Stomach (tissue), 9 donors: ENCODE data around the gene ERC1. TPM values are rescaled to one million over a fixed set of nuclear protein-coding genes. Genes with fewer than 3 reads are reported as not detected.
"Not testable (repeated sequence)": the region's sequence is repeated elsewhere in the genome, so short reads cannot be mapped to it uniquely, and the experiment has no call there.

ENCODE experiments used
- DNase-seq, 2 donors: peaks; one replicate each; pipeline versions ENCODE4 v3.0.0 to v3.0.0-alpha.2; 2013 to 2019
- H3K27ac ChIP-seq, 5 donors: fragments of 200-600 bp in 4 of 5; sonication (generic) in 4 of 5; one replicate each; pipeline ENCODE4 v1.5.1; 2013 to 2019; ENCODE audit warnings: mild to moderate bottlenecking in 1 of 5, moderate library complexity in 1 of 5
- H3K27me3 ChIP-seq, 3 donors: fragments of 200-600 bp; sonication (generic); one replicate each; pipeline ENCODE4 v1.5.1; 2017 to 2019; ENCODE audit warnings: mixed run types in 1 of 3
- H3K36me3 ChIP-seq, 4 donors: fragments of 200-600 bp; sonication (generic); 1 replicate in 3 of 4; 2 replicates in 1 of 4; pipeline ENCODE4 v1.5.1; 2016 to 2019
- H3K4me1 ChIP-seq, 4 donors: fragments of 200-600 bp; sonication (generic); one replicate each; pipeline ENCODE4 v1.5.1; 2016 to 2019
- H3K4me3 ChIP-seq, 4 donors: fragments of 200-600 bp; sonication (generic) in 3 of 4; one replicate each; pipeline ENCODE4 v1.5.1; 2016 to 2019; ENCODE audit warnings: mild to moderate bottlenecking in 1 of 4
- H3K9me3 ChIP-seq, 4 donors: fragments of 200-600 bp; sonication (generic); one replicate each; pipeline ENCODE4 v1.5.1; 2016 to 2019
- CTCF ChIP-seq, 7 experiments: fragments of 450-650 bp in 4 of 7; fragments of 200-600 bp in 3 of 7; sonication (generic) in 3 of 7; IDR thresholded peaks; one replicate each; pipeline ENCODE4 v1.5.1; 2016 to 2019; ENCODE audit warnings: antibody characterized with exemption in 7 of 7, control low read depth in 2 of 7, mild to moderate bottlenecking in 1 of 7
- EP300 ChIP-seq: sonication (generic); formaldehyde crosslinking; IDR thresholded peaks from one replicate; pipeline ENCODE4 v1.6.1; 2017; ENCODE audit warnings: antibody characterized with exemption
- POLR2A ChIP-seq, 4 donors: fragments of 450-650 bp; IDR thresholded peaks; one replicate each; pipeline ENCODE4 v1.6.1; 2016; ENCODE audit warnings: antibody characterized with exemption in 4 of 4, control low read depth in 2 of 4, mild to moderate bottlenecking in 1 of 4, moderate library complexity in 1 of 4
- POLR2AphosphoS5 ChIP-seq, 3 donors: sonication (generic); formaldehyde crosslinking; IDR thresholded peaks; one replicate each; pipeline ENCODE4 v1.6.1; 2016; ENCODE audit warnings: antibody characterized with exemption in 3 of 3
- WGBS, 5 donors: extraction: QIAGEN DNeasy Blood & Tissue Kit in 3 of 5; methylation state at CpG; one replicate each; pipeline versions ENCODE4 v1.1.5 to v1.1.7; 2013 to 2018; 5-methylcytosine and 5-hydroxymethylcytosine counted together
- intact Hi-C: fragments of 100-400 bp; cut with DNase I; formaldehyde crosslinking; loops from one replicate; pipeline ENCODE4 v1.15.1; 2023; ENCODE audit warnings: low total_unique reads
- polyA plus RNA-seq, 3 donors: library from polyadenylated mRNA; stranded (reverse); fragments of 200-250 nt; gene quantifications; one replicate each; pipeline ENCODE4 v1.2.3, GENCODE V29; 2013
- total RNA-seq, 5 donors: library from RNA; depleted of rRNA; stranded (reverse); fragments of >200 nt; gene quantifications; one replicate each; pipeline versions ENCODE4 v1.1.0 to v1.2.3, GENCODE V29; 2014 to 2016
- donor health status: healthy with polysubstance abuse.
- donor health status: Bipolar disorder and iron deficiency.
- donor health status: healthy.

The ERC1 gene
- total and polyA plus RNA-seq, 8 donors, result 3.8 to 69.4 (median 51.6) TPM

GRCh38 chr12:1338483-1339177 lies 347.6 kb downstream of the ERC1 start:
- no peaks in the 10 kb centered on the region for H3K9me3 ChIP-seq
- DNase-seq, result no peak
- no peak overlapping the region for H3K4me3 ChIP-seq
- H3K4me1 ChIP-seq, result peaks cover 0 to 6% (median 0%) of the 10 kb centered on the region in 4 donors
- TF ChIP-seq EP300 (no peak), POLR2A (IDR thresholded peaks at IDR 0.05) (no peak), CTCF (IDR thresholded peaks at IDR 0.05) (no peak), POLR2AphosphoS5 (IDR thresholded peaks at IDR 0.05) (no peak)
- no peak overlapping the region for H3K27ac ChIP-seq
- no peaks in the 10 kb centered on the region for H3K36me3 ChIP-seq
- H3K27me3 ChIP-seq, result no peaks in the 10 kb centered on the region
- WGBS, 5 donors, result 75 to 89% (median 79%) methylated on average over 9 to 10 of the region's 10 CpGs
- intact Hi-C loops, result no loop called here

GRCh38 chr12:1339178-1339541 lies 348.1 kb downstream of the ERC1 start:
- H3K27ac ChIP-seq, H3K4me3 ChIP-seq, H3K36me3 ChIP-seq, intact Hi-C loops, H3K9me3 ChIP-seq, H3K27me3 ChIP-seq, H3K4me1 ChIP-seq, DNase-seq: not testable (repeated sequence)
- 53 to 78% (median 69%) methylated on average over 3 to 8 of the region's 8 CpGs for WGBS, 5 donors

GRCh38 chr12:1339618-1340319 lies 348.7 kb downstream of the ERC1 start:
- DNase-seq, result no peak
- intact Hi-C loops, result no loop called here
- TF ChIP-seq CTCF (IDR thresholded peaks at IDR 0.05), result no peak
- no peak for TF ChIP-seq EP300
- TF ChIP-seq POLR2A (IDR thresholded peaks at IDR 0.05), result no peak
- no peak for TF ChIP-seq POLR2AphosphoS5 (IDR thresholded peaks at IDR 0.05)
- Histone ChIP-seq H3K27ac (no peak overlapping the region), H3K9me3 (no peaks in the 10 kb centered on the region), H3K4me3 (no peak overlapping the region), H3K36me3 (no peaks in the 10 kb centered on the region), H3K27me3 (no peaks in the 10 kb centered on the region), H3K4me1 (peaks cover 0 to 6% (median 0%) of the 10 kb centered on the region in 4 donors)
- WGBS, 5 donors, result 82 to 89% (median 86%) methylated on average over 4 to 7 of the region's 7 CpGs

- intact Hi-C loops, H3K27ac ChIP-seq, H3K27me3 ChIP-seq, DNase-seq, H3K36me3 ChIP-seq, H3K4me1 ChIP-seq, H3K9me3 ChIP-seq, H3K4me3 ChIP-seq: not testable (repeated sequence)
- 84 to 98% (median 89%) methylated on average over 6 of the region's 6 CpGs for WGBS, 5 donors
These were observed 350.2 kb downstream of the ERC1 start for GRCh38 chr12:1341270-1341669.

GRCh38 chr12:1343422-1343821 lies 352.4 kb downstream of the ERC1 start:
- intact Hi-C loops, result no loop called here
- no peak for DNase-seq
- Histone ChIP-seq H3K4me3 (no peak overlapping the region), H3K9me3 (no peaks in the 10 kb centered on the region), H3K36me3 (no peaks in the 10 kb centered on the region), H3K27ac (no peak overlapping the region), H3K27me3 (no peaks in the 10 kb centered on the region), H3K4me1 (peaks cover 0 to 1% (median 0%) of the 10 kb centered on the region in 4 donors)
- no peak for TF ChIP-seq POLR2AphosphoS5 (IDR thresholded peaks at IDR 0.05)
- TF ChIP-seq EP300, result no peak
- no peak for TF ChIP-seq POLR2A (IDR thresholded peaks at IDR 0.05)
- no peak for TF ChIP-seq CTCF (IDR thresholded peaks at IDR 0.05)
- 83 to 94% (median 92%) methylated on average over 6 of the region's 6 CpGs for WGBS, 5 donors
